SU-DHL-6 (cell line): ENCODE data around the gene NFIA.

Source experiments
- H2AFZ ChIP-seq: fragments of 200-600 bp; sonication (generic); 2 replicates; pipeline ENCODE4 v1.6.1; 2014; ENCODE audit warnings: low read depth, mild to moderate bottlenecking, moderate library complexity, mixed read lengths, antibody characterized with exemption, low read length; ENCODE audit not compliant: severe bottlenecking
- H3F3A ChIP-seq: fragments of 200-600 bp; shearing (Covaris generic); 2 replicates; pipeline ENCODE4 v1.6.0; 2016; ENCODE audit warnings: antibody characterized with exemption, mild to moderate bottlenecking; ENCODE audit not compliant: insufficient read depth
- H3K27ac ChIP-seq: fragments of 200-600 bp; sonication (generic); 2 replicates; pipeline ENCODE4 v1.5.1; 2016; ENCODE audit warnings: low read depth, mild to moderate bottlenecking, low read length, moderate library complexity, mixed read lengths
- H3K27me3 ChIP-seq: fragments of 200-600 bp; sonication (generic), shearing (Covaris generic); 2 replicates; pipeline ENCODE4 v1.6.0; 2014; ENCODE audit warnings: mild to moderate bottlenecking, low read length
- H3K36me3 ChIP-seq: fragments of 200-600 bp; sonication (generic); 2 replicates; pipeline ENCODE4 v1.6.1; 2014; ENCODE audit warnings: mild to moderate bottlenecking, low read length, mixed read lengths
- H3K4me2 ChIP-seq: fragments of 300-600, 200-600 bp; shearing (Covaris generic), sonication (generic); 2 replicates; pipeline ENCODE4 v1.6.0; 2014; ENCODE audit warnings: low read length, low read depth, mild to moderate bottlenecking; ENCODE audit not compliant: poor library complexity, severe bottlenecking
- H3K4me3 ChIP-seq: fragments of 200-600 bp; sonication (generic); 2 replicates; pipeline ENCODE4 v1.5.1; 2014; ENCODE audit warnings: antibody characterized with exemption, low read length, mild to moderate bottlenecking, mixed read lengths; ENCODE audit not compliant: insufficient read depth, poor library complexity, severe bottlenecking
- H3K79me2 ChIP-seq: fragments of 200-600 bp; sonication (generic); 2 replicates; pipeline ENCODE4 v1.6.1; 2014; ENCODE audit warnings: mild to moderate bottlenecking, low read length, moderate library complexity; ENCODE audit not compliant: insufficient read depth
- H3K9ac ChIP-seq: fragments of 200-600 bp; sonication (generic); 2 replicates; pipeline ENCODE4 v1.7.0; 2014; ENCODE audit warnings: mild to moderate bottlenecking, low read length
- H3K9me2 ChIP-seq: fragments of 200-600 bp; sonication (generic); replicated peaks from 2 replicates; pipeline ENCODE4 v1.6.1; 2014; ENCODE audit warnings: low read length; ENCODE audit not compliant: insufficient read depth
- H3K9me3 ChIP-seq: fragments of 200-600 bp; sonication (generic); 2 replicates; pipeline ENCODE4 v1.6.1; 2014; ENCODE audit warnings: low read length, mixed read lengths; ENCODE audit not compliant: insufficient read depth
- H4K20me1 ChIP-seq: fragments of 200-600 bp; sonication (generic); 2 replicates; pipeline ENCODE4 v1.6.1; 2014; ENCODE audit warnings: low read depth, mild to moderate bottlenecking, antibody characterized with exemption, low read length, moderate library complexity, mixed read lengths
- EZH2phosphoT487 ChIP-seq: fragments of 200-600 bp; sonication (generic), shearing (Covaris generic); conservative IDR thresholded peaks from 2 replicates; pipeline ENCODE4 v1.6.1; 2018; ENCODE audit warnings: mild to moderate bottlenecking, antibody characterized with exemption, low read length, moderate library complexity, mixed read lengths
- TF ChIP-seq, protein P1 (sequence below): fragments of 200-600 bp; sonication (generic); IDR thresholded peaks from one replicate; pipeline ENCODE4 v1.5.1; 2017; ENCODE audit warnings: antibody characterized with exemption, mild to moderate bottlenecking, low read length, moderate library complexity; ENCODE audit not compliant: insufficient read depth, poor library complexity, severe bottlenecking

NFIA gene

DNA sequence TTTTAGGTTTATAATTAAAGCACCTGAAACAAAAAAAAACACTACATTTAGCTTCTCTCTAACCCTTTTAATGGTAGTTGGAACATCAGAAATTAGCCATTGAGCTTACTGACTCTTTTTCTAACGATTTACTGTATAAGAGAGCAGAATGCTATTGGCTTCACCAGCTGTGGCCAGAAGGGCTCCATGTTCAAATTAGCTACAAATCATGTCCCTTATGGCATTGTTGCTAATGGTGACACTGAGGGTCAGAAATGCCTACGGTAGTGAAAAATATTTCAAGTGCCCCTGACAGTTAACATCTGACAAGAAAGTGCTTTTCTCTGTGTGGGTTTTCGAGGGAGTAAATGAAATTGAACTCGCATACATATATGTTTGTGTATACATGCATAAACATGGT, 232.7 kb downstream of the NFIA start:
- Histone ChIP-seq H3K9me3 (no peaks in the 10 kb centered on the region), H3K4me2 (no peak overlapping the region)
- TF ChIP-seq, protein P1, sequence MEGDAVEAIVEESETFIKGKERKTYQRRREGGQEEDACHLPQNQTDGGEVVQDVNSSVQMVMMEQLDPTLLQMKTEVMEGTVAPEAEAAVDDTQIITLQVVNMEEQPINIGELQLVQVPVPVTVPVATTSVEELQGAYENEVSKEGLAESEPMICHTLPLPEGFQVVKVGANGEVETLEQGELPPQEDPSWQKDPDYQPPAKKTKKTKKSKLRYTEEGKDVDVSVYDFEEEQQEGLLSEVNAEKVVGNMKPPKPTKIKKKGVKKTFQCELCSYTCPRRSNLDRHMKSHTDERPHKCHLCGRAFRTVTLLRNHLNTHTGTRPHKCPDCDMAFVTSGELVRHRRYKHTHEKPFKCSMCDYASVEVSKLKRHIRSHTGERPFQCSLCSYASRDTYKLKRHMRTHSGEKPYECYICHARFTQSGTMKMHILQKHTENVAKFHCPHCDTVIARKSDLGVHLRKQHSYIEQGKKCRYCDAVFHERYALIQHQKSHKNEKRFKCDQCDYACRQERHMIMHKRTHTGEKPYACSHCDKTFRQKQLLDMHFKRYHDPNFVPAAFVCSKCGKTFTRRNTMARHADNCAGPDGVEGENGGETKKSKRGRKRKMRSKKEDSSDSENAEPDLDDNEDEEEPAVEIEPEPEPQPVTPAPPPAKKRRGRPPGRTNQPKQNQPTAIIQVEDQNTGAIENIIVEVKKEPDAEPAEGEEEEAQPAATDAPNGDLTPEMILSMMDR, result no peak
- TF ChIP-seq EZH2phosphoT487, result no peak

DNA sequence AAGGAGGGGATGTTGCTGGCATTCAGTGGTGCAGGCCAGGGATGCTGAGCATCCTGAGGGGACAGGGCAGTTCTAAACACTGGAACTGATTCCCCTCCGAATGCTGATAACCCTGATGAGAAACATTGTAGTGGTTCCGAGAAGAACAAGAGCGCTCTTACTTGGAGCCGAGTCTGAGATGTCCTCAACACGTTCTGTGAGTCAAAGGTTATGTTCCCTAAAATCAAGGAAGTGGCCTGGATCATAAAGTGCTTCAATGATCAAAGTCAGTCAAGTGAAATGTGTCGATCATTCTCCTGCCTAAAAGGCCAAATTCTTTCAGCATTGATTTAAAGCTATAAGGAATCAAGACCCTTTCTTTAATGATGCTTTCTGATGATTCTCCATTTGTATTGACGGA, 234.1 kb downstream of the NFIA start:
- H4K20me1 ChIP-seq, result no peaks in the 10 kb centered on the region
- no peak overlapping the region for H2AFZ ChIP-seq
- no peaks in the 10 kb centered on the region for H3K79me2 ChIP-seq
- no peak overlapping the region for H3K27ac ChIP-seq
- H3K4me3 ChIP-seq, result no peak overlapping the region
- H3K36me3 ChIP-seq, result no peaks in the 10 kb centered on the region
- no peaks in the 10 kb centered on the region for H3K9me3 ChIP-seq
- H3F3A ChIP-seq, result no peaks in the 10 kb centered on the region
- H3K27me3 ChIP-seq, result no peaks in the 10 kb centered on the region
- H3K9ac ChIP-seq, result no peak overlapping the region
- no peak overlapping the region for H3K4me2 ChIP-seq
- TF ChIP-seq, protein P1, result no peak
- no peak for TF ChIP-seq EZH2phosphoT487
- H3K9me2 ChIP-seq, result no peaks in the 10 kb centered on the region

More for the DNA sequence above, 232.7 kb downstream of the NFIA start:
- H3K36me3 ChIP-seq, result no peaks in the 10 kb centered on the region
- H3F3A ChIP-seq, result no peaks in the 10 kb centered on the region
- no peak overlapping the region for H2AFZ ChIP-seq
- no peak overlapping the region for H3K9ac ChIP-seq
- no peak overlapping the region for H3K27ac ChIP-seq
- no peaks in the 10 kb centered on the region for H3K9me2 ChIP-seq
- H3K4me3 ChIP-seq, result no peak overlapping the region
- H3K79me2 ChIP-seq, result no peaks in the 10 kb centered on the region
- H3K27me3 ChIP-seq, result no peaks in the 10 kb centered on the region
- no peaks in the 10 kb centered on the region for H4K20me1 ChIP-seq

DNA sequence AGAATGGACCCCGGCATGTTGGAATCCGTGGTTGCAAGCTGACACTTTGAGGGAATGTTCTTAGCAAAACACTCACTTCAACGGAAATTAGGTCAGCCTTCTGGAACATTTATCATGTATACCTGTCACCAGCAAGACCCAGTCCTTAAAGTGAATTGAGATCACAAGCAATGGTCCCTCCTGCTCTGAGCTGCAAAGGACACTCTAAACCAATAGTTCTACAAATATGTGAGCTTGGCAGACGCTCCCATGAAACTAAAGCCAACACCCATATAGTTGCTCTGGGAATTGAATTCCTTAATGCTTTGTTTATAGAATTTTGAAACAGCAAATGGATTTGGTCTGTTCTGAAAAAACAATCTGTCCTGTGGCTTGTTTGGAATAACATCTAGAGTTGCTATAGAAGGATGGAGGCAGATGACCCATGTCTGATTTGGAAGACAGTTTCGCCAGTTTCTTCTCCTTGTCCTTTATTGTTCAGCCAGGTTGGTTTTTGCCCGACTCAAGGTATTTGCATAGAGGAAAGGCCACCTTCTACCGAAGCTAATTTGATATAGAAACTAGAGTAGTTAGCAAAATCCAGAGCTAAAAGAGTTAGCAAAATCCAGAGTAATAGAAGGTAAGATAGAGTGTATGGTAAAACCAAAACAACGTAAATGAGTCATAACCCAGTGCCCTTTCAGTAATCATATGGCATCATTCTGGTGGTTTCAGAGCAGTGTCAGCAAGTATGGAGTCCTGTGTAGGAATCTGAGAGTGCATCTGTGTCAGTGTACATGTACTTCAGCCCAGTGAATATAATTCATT, 236.2 kb downstream of the NFIA start:
- Histone ChIP-seq H3K27ac (no peak overlapping the region), H3K4me2 (no peak overlapping the region), H3K9me3 (no peaks in the 10 kb centered on the region), H3K36me3 (no peaks in the 10 kb centered on the region), H3F3A (no peaks in the 10 kb centered on the region), H3K79me2 (no peaks in the 10 kb centered on the region), H3K4me3 (no peak overlapping the region), H3K27me3 (no peaks in the 10 kb centered on the region), H3K9ac (no peak overlapping the region), H4K20me1 (no peaks in the 10 kb centered on the region), H2AFZ (no peak overlapping the region), H3K9me2 (no peaks in the 10 kb centered on the region)
- TF ChIP-seq, protein P1, result no peak
- no peak for TF ChIP-seq EZH2phosphoT487
